ENCODE measurements around the gene ASCC3.
"Not testable (repeated sequence)": the region's sequence is repeated elsewhere in the genome, so short reads cannot be mapped to it uniquely, and the experiment has no call there.

Gene ASCC3

DNA sequence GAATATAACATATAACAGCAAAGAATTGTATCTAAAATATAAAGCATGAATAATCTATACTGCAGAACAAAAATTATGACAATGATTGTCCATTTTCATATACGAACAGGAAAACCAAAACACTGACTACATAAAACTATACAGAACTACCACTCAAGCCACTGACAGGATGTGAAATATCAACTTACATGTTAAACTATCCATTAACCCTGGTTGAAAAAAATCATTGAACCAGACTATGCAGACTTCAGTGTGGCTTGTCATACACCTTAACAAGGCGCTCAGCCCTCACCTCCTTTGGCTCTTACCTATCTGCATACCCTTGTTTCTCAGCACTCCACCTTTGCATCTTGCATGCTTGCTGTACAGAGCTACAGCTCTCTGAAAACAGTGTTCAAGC is 34.9 kb downstream of the ASCC3 start:
- ChIA-PET POLR2A (ENCODE audit: low non-redundant PET) (no interaction called here), CTCF (no interaction called here)
- TF ChIP-seq, protein P1, sequence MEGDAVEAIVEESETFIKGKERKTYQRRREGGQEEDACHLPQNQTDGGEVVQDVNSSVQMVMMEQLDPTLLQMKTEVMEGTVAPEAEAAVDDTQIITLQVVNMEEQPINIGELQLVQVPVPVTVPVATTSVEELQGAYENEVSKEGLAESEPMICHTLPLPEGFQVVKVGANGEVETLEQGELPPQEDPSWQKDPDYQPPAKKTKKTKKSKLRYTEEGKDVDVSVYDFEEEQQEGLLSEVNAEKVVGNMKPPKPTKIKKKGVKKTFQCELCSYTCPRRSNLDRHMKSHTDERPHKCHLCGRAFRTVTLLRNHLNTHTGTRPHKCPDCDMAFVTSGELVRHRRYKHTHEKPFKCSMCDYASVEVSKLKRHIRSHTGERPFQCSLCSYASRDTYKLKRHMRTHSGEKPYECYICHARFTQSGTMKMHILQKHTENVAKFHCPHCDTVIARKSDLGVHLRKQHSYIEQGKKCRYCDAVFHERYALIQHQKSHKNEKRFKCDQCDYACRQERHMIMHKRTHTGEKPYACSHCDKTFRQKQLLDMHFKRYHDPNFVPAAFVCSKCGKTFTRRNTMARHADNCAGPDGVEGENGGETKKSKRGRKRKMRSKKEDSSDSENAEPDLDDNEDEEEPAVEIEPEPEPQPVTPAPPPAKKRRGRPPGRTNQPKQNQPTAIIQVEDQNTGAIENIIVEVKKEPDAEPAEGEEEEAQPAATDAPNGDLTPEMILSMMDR (conservative IDR thresholded peaks at IDR 0.05; ENCODE audit: low read depth), result no peak
- no peak for DNase-seq (ENCODE audit: low spot score)
- H3K27ac ChIP-seq, result no peak overlapping the region

DNA sequence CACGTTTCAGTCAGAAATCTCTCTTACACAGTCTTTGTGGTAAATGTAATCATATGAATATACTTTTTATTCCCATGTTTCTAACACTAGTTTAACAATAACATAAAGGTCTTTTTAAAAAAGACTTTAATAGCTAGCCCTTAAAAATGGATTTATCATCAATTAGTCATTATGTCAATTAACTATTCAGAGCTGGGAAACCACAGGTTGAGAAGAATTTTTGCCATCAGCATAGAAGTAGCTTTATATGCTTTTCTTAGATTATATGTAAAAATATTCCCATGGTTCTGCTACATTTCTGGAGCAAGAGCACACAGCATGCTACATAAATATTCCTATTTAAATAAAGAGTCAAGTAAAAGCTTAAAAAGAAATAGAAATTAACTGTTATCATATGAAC is 35.5 kb downstream of the ASCC3 start:
- TF ChIP-seq, protein P1 (conservative IDR thresholded peaks at IDR 0.05; ENCODE audit: low read depth), result no peak
- ChIA-PET CTCF (no interaction called here), POLR2A (ENCODE audit: low non-redundant PET) (no interaction called here)
- no peak overlapping the region for H3K27ac ChIP-seq
- DNase-seq (ENCODE audit: low spot score), result no peak

DNA sequence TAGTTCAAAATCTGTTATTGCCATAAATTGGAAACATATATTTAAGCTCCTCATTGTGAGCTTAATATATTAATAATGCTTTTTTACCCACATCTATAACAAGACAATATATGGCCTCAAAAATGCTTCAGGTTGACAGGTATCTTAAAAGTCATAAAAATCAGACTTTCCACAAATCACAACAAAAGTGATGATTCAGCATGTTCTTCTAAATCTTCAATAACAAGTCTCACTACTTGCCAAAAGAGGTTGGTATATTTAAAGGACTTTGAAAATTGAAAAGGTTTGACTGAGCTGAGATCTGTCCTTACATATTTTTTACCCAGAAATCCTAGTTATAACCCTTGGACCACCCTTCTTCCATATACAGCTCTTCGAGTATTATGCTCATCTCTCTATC is 41.7 kb downstream of the ASCC3 start:
- TF ChIP-seq, protein P1 (conservative IDR thresholded peaks at IDR 0.05; ENCODE audit: low read depth), result no peak
- no peak overlapping the region for H3K27ac ChIP-seq
- CTCF ChIA-PET, result no interaction called here
- DNase-seq (ENCODE audit: low spot score), result no peak
- POLR2A ChIA-PET (ENCODE audit: low non-redundant PET), result no interaction called here

GRCh38 chr6:100838011-100838410 is 43.1 kb downstream of the ASCC3 start:
- TF ChIP-seq, protein P1 (conservative IDR thresholded peaks at IDR 0.05; ENCODE audit: low read depth), result no peak
- no peak overlapping the region for H3K27ac ChIP-seq
- POLR2A ChIA-PET (ENCODE audit: low non-redundant PET), result no interaction called here
- CTCF ChIA-PET, result no interaction called here
- DNase-seq (ENCODE audit: low spot score), result no peak

- TF ChIP-seq, protein P1 (conservative IDR thresholded peaks at IDR 0.05; ENCODE audit: low read depth), result no peak
- H3K27ac ChIP-seq, result no peak overlapping the region
- CTCF ChIA-PET, result interaction anchor here (0.7 kb wide), 1 partner anchor 33 kb away, joined by 4 read pairs; no protein-coding TSS in a partner anchor
- POLR2A ChIA-PET (ENCODE audit: low non-redundant PET), result no interaction called here
- DNase-seq (ENCODE audit: low spot score), result no peak
Measured at GRCh38 chr6:100833972-100834574, 47.1 kb downstream of the ASCC3 start.

- CTCF ChIA-PET; DNase-seq (ENCODE audit: low spot score); H3K27ac ChIP-seq; POLR2A ChIA-PET (ENCODE audit: low non-redundant PET): not testable (repeated sequence)
Measured at GRCh38 chr6:100829077-100829595, 52.0 kb downstream of the ASCC3 start.

GRCh38 chr6:100823041-100823440 is 58.1 kb downstream of the ASCC3 start:
- TF ChIP-seq, protein P1 (conservative IDR thresholded peaks at IDR 0.05; ENCODE audit: low read depth), result no peak
- ChIA-PET POLR2A (ENCODE audit: low non-redundant PET) (no interaction called here), CTCF (no interaction called here)
- no peak for DNase-seq (ENCODE audit: low spot score)
- H3K27ac ChIP-seq, result no peak overlapping the region
